ENCODE results near the gene GRK4.
"Not testable (repeated sequence)": the region's sequence is repeated elsewhere in the genome, so short reads cannot be mapped to it uniquely, and the experiment has no call there.

The GRK4 gene

DNA sequence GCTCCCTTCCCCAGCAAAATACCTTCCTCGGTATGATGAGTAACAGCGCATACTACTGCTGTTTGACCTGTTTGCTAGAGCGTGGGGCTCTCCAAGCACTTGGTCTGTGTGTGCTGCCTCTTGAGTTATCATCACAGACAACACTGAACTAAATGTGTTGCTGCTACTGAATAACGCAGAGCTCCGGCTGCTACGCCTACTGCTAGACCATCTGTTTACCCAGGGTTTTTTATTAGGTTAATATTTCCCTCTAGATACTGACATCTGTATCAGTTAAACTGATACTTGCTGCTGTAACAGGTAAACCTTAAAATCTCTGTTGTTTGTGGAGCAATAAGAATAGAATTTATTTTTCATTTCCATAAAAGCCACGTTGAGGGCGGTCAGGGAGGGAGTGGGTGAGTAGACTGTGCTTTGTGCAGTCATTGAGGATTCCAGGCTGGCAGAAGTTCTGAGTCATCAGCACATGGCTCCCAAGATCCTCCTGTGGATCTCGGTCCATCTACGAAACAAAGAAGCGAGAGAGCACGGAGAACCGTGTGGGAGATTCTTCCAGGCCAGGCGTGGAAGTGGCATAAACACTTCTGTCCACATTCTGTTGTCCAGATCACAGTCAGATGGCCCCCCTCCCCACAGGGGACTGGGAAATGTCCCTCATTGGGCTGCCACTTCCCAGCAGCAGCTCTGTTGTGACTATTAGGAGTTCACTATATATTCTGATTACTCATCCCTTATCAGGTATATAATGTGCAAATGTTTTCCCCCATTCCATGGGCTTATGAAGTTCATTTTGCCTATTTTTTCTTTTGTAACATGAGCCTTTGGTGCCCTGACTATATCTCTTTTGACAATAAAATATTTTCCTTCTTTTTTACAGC, 14.1 kb downstream of the GRK4 start:
- H3K4me3 ChIP-seq (replicated peaks; ENCODE audit: insufficient read depth, low read length): no peak overlapping the region
- no peak overlapping the region for H3K27ac ChIP-seq (replicated peaks)
- no peaks in the 10 kb centered on the region for H3K27me3 ChIP-seq (ENCODE audit: insufficient read depth, poor library complexity, severe bottlenecking)
- no peak for TF ChIP-seq POLR2AphosphoS5 (IDR thresholded peaks at IDR 0.05; ENCODE audit: low read depth)
- no peak for TF ChIP-seq GABPA (IDR thresholded peaks at IDR 0.05; ENCODE audit: low read depth)
- TF ChIP-seq, protein P1, sequence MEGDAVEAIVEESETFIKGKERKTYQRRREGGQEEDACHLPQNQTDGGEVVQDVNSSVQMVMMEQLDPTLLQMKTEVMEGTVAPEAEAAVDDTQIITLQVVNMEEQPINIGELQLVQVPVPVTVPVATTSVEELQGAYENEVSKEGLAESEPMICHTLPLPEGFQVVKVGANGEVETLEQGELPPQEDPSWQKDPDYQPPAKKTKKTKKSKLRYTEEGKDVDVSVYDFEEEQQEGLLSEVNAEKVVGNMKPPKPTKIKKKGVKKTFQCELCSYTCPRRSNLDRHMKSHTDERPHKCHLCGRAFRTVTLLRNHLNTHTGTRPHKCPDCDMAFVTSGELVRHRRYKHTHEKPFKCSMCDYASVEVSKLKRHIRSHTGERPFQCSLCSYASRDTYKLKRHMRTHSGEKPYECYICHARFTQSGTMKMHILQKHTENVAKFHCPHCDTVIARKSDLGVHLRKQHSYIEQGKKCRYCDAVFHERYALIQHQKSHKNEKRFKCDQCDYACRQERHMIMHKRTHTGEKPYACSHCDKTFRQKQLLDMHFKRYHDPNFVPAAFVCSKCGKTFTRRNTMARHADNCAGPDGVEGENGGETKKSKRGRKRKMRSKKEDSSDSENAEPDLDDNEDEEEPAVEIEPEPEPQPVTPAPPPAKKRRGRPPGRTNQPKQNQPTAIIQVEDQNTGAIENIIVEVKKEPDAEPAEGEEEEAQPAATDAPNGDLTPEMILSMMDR (IDR thresholded peaks at IDR 0.05; ENCODE audit: insufficient read depth, low read length): no peak
- TF ChIP-seq, protein P2, sequence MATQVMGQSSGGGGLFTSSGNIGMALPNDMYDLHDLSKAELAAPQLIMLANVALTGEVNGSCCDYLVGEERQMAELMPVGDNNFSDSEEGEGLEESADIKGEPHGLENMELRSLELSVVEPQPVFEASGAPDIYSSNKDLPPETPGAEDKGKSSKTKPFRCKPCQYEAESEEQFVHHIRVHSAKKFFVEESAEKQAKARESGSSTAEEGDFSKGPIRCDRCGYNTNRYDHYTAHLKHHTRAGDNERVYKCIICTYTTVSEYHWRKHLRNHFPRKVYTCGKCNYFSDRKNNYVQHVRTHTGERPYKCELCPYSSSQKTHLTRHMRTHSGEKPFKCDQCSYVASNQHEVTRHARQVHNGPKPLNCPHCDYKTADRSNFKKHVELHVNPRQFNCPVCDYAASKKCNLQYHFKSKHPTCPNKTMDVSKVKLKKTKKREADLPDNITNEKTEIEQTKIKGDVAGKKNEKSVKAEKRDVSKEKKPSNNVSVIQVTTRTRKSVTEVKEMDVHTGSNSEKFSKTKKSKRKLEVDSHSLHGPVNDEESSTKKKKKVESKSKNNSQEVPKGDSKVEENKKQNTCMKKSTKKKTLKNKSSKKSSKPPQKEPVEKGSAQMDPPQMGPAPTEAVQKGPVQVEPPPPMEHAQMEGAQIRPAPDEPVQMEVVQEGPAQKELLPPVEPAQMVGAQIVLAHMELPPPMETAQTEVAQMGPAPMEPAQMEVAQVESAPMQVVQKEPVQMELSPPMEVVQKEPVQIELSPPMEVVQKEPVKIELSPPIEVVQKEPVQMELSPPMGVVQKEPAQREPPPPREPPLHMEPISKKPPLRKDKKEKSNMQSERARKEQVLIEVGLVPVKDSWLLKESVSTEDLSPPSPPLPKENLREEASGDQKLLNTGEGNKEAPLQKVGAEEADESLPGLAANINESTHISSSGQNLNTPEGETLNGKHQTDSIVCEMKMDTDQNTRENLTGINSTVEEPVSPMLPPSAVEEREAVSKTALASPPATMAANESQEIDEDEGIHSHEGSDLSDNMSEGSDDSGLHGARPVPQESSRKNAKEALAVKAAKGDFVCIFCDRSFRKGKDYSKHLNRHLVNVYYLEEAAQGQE (IDR thresholded peaks at IDR 0.05; ENCODE audit: insufficient replicate concordance, low read depth): no peak
- no peak for TF ChIP-seq SPI1 (IDR thresholded peaks at IDR 0.05; ENCODE audit: borderline replicate concordance, low read depth)
- DNase-seq (ENCODE audit: low read depth in 1 of 2, low spot score in 1 of 2): no peak

DNA sequence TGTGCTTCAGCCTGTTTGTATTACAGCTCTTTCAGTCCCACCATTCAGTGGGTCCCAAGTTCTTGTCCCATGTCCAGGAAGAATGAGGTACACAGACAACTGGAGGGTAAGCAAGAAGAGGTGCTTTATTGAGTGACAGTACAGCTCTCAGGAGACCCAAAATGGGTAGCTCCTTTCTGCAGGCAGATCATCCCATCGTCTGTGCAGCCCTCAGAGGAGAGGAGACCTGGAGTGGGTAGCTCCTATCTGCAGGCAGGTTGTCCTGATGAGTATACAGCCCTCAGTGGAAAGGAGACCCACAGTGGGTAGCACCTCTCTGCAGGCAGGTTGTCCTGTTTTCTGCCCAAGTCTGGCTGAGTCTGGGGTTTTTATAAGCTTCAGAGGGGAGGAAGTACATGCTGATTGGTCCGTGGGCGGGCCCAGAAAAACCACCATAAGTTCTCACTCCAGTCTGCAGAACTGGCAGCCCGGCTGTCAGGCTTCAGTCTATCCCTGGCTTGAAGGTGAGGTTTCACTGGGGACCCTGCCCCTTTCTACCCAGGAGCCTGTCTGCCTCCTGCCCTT, 18.0 kb downstream of the GRK4 start:
- H3K4me3 ChIP-seq (replicated peaks; ENCODE audit: insufficient read depth, low read length): no peak overlapping the region
- TF ChIP-seq, protein P2 (IDR thresholded peaks at IDR 0.05; ENCODE audit: insufficient replicate concordance, low read depth): no peak
- TF ChIP-seq SPI1 (IDR thresholded peaks at IDR 0.05; ENCODE audit: borderline replicate concordance, low read depth) (no peak), POLR2AphosphoS5 (IDR thresholded peaks at IDR 0.05; ENCODE audit: low read depth) (no peak), GABPA (IDR thresholded peaks at IDR 0.05; ENCODE audit: low read depth) (no peak)
- TF ChIP-seq, protein P1 (IDR thresholded peaks at IDR 0.05; ENCODE audit: insufficient read depth, low read length): no peak
- H3K27me3 ChIP-seq (ENCODE audit: insufficient read depth, poor library complexity, severe bottlenecking): no peaks in the 10 kb centered on the region
- no peak overlapping the region for H3K27ac ChIP-seq (replicated peaks)
- no peak for DNase-seq (ENCODE audit: low read depth in 1 of 2, low spot score in 1 of 2)

DNA sequence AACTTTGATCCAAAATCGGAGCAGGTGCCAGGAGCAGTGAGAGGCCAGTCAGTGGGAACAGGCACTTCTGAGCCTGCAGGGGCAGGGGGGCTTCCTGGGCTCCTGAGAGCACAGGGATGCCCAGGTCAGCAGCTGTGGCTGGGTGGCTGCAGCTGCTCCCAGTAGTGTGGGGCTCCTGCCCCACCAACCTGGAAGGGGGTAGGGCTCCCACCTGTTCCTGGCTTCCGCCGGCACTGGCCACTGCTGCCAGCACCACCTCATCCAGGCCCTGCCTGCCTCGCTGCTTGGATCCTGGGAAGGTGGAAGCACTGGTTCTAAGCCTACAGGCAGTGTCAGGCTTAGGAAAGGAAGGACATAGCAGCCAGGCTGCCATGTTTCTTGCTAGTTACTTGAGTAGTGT, 18.6 kb downstream of the GRK4 start:
- no peaks in the 10 kb centered on the region for H3K27me3 ChIP-seq (ENCODE audit: insufficient read depth, poor library complexity, severe bottlenecking)
- no peak overlapping the region for H3K27ac ChIP-seq (replicated peaks)
- no peak for TF ChIP-seq POLR2AphosphoS5 (IDR thresholded peaks at IDR 0.05; ENCODE audit: low read depth)
- TF ChIP-seq GABPA (IDR thresholded peaks at IDR 0.05; ENCODE audit: low read depth): no peak
- TF ChIP-seq, protein P1 (IDR thresholded peaks at IDR 0.05; ENCODE audit: insufficient read depth, low read length): no peak
- TF ChIP-seq, protein P2 (IDR thresholded peaks at IDR 0.05; ENCODE audit: insufficient replicate concordance, low read depth): no peak
- no peak for DNase-seq (ENCODE audit: low read depth in 1 of 2, low spot score in 1 of 2)
- no peak overlapping the region for H3K4me3 ChIP-seq (replicated peaks; ENCODE audit: insufficient read depth, low read length)

DNA sequence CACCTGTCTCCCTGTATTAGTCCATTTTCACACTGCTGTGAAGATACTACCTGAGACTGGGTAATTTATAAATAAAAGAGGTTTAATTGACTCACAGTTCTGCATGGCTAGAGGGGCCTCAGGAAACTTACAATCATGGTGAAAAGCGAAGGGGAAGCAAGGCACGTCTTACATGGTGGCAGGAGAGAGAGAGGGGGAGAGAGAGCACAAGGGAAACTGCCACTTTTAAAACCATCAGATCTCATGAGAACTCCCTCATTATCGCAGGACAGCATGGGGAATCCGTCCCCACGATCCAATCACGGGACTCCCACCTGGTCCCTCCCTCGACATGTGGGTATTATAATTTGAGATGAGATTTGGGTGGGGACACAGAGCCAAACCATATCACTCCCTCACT, 20.3 kb downstream of the GRK4 start:
- not testable (repeated sequence) for H3K27ac ChIP-seq (replicated peaks); DNase-seq (ENCODE audit: low read depth in 1 of 2, low spot score in 1 of 2); H3K27me3 ChIP-seq (ENCODE audit: insufficient read depth, poor library complexity, severe bottlenecking); H3K4me3 ChIP-seq (replicated peaks; ENCODE audit: insufficient read depth, low read length)

All from HL-60 (cell line).